IPS-NIHi11 (cell line): ENCODE measurements around the gene METTL22.

Experiments
- DNase-seq: peaks from one replicate; pipeline ENCODE4 v3.0.0; 2012; ENCODE audit warnings: mixed read lengths, low spot score

The METTL22 gene

DNA sequence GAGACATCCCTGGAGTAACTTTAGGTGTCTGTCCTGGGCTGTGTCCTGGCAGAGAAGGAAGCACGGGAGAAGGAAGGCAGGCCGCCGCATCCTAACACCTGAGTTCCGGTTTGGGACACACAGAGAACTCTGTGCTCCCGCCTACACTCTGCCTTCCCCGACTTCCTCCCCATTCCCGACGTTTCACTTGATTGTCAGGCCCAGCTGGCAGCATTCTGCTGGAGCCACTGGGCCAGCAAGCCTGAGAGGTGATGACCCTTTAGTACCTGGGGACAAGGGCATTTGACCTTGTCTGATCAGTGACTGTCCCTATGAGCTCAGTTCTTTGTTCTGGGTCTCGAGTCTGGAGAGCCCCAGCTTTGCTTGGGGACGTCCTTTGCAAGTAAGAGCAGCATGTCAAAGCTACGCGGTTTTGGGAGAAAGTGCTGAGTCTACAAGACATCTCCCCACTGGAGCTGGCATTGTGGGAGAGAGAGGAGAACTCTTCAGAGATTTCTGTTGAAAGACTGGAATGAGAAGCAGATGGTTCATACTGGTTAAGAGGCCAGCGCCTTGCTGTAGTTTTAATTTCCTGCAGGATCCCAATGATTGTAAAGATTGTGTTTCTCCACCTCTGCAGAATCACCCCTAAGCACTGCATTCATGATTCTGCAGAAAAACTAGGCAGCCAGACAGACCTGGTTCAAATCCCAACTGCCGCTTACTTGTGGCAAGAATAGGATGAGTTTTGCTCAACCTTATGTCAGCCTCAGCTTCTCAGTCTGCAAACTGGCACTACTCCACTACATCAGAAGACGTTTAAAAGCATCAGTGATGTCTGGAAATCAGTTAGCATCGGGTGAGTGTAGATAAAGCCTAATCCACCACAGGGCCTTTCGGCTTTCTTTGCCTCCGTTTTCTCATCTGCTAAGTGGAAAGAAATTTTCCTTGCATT lies 73.6 kb downstream of the METTL22 start:
- DNase-seq, result no peak

DNA sequence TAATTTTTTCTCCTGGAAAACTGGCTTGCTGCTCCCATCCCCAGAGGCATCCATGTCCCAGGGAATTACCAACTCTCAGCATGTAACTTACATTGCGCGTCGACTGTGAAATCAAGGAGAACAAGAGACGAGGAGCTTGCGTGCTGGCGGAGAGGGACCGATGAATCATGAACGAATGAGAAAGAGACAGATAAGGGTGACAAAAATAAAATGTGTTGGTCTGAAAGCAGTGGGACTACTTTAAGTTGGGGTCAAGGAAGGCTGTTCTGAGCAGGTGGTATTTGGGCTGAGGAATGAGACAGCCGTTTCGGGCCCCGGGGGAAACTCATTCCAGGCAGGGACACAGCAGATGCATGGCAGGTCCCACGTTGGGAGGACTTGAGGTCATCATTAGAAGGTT lies 75.4 kb downstream of the METTL22 start:
- DNase-seq, result no peak

DNA sequence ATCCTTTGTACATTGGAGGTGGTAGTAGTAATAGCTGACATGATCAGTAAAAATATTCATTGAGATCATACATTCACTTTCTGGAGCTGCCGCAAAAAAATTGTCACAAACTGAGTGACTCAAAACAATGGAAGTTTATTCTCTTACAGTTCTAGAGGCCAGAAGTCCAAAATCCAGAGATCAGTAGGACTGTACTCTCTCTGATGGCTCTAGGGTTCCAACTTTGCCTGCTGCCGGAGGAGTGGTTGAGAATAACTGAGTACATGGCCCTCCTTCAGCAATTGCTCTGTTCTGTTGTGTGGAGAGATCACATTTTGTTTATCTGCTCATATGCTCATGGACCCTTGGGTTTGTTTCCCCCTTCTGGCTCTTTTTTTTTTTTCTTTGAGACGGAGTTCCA lies 76.5 kb downstream of the METTL22 start:
- no peak for DNase-seq
